Hematopoietic multipotent progenitor cell (in vitro differentiated cells): ENCODE measurements around the gene THBS1. TPM values are rescaled to one million over a fixed set of nuclear protein-coding genes. Genes with fewer than 3 reads are reported as not detected.

Source experiments
- DNase-seq, 3 donors: peaks; one replicate each; pipeline ENCODE4 v3.0.0-alpha.2; 2011 to 2015; ENCODE audit warnings: low read depth in 2 of 3, low spot score in 2 of 3
- total RNA-seq: library from RNA; depleted of rRNA; stranded (reverse); fragments of >200 nt; gene quantifications from one replicate; pipeline ENCODE4 v1.2.3, GENCODE V29; 2012

The THBS1 gene
- total RNA-seq, 1 donor, result 16.2 TPM

GRCh38 chr15:39587731-39588530, 7.1 kb downstream of the THBS1 start:
- no peak for DNase-seq

- no peak for DNase-seq
These were observed 7.8 kb downstream of the THBS1 start for GRCh38 chr15:39588531-39589192.

- no peak for DNase-seq
These were observed 8.4 kb downstream of the THBS1 start for GRCh38 chr15:39589193-39589814.

DNA sequence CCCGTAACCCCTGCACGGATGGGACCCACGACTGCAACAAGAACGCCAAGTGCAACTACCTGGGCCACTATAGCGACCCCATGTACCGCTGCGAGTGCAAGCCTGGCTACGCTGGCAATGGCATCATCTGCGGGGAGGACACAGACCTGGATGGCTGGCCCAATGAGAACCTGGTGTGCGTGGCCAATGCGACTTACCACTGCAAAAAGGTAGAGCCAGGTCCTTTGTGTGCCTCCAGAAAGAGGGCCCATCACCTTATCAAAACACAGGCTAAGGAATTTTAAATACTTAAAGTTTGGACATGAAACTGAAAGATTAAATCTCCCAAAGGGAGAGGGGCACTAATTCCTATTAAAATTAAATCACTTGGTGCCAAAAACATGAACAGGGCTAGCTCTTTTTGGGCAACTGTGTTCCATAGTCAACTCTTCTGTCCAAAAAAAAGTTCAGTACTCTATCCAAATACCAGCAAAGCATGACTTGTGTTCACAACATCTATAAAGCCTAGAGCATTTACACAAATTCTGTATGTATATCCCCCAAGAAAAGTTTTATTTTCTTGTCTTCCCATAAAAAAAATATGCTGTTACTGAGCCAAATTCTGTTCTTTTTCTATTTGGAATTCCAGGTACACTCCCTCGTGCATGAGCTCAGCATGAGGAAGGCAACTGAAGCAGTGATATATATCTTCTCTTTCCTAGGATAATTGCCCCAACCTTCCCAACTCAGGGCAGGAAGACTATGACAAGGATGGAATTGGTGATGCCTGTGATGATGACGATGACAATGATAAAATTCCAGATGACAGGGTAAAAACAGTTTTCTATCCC, 9.2 kb downstream of the THBS1 start:
- DNase-seq, result no peak

- no peak for DNase-seq
These were observed 10.4 kb downstream of the THBS1 start for GRCh38 chr15:39591141-39591895.

GRCh38 chr15:39591896-39592315, 11.0 kb downstream of the THBS1 start:
- DNase-seq, result no peak

DNA sequence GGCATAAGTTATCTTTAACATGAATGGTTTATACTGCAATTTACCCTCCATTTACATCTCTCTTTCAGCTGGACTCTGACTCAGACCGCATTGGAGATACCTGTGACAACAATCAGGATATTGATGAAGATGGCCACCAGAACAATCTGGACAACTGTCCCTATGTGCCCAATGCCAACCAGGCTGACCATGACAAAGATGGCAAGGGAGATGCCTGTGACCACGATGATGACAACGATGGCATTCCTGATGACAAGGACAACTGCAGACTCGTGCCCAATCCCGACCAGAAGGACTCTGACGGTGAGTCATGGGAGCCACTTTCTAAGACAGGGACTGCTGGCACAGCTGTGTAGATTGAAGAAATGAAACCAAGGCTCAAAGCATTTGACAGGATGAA, 11.6 kb downstream of the THBS1 start:
- no peak for DNase-seq

DNA sequence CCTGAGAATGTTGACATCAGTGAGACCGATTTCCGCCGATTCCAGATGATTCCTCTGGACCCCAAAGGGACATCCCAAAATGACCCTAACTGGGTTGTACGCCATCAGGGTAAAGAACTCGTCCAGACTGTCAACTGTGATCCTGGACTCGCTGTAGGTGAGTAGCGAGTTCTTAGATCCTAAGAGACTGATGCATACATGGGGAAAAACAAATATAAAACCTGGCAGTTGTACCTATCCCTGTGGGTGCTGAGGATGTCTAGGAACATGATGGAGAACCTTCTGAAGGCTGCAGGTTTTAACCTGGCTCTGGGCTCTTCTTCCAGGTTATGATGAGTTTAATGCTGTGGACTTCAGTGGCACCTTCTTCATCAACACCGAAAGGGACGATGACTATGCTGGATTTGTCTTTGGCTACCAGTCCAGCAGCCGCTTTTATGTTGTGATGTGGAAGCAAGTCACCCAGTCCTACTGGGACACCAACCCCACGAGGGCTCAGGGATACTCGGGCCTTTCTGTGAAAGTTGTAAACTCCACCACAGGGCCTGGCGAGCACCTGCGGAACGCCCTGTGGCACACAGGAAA, 12.3 kb downstream of the THBS1 start:
- DNase-seq, result no peak

- no peak for DNase-seq
These were observed 13.0 kb downstream of the THBS1 start for GRCh38 chr15:39593656-39594445.

- DNase-seq, result no peak
These were observed 13.8 kb downstream of the THBS1 start for GRCh38 chr15:39594446-39595337.

- no peak for DNase-seq
These were observed 14.7 kb downstream of the THBS1 start for GRCh38 chr15:39595338-39596221.

DNA sequence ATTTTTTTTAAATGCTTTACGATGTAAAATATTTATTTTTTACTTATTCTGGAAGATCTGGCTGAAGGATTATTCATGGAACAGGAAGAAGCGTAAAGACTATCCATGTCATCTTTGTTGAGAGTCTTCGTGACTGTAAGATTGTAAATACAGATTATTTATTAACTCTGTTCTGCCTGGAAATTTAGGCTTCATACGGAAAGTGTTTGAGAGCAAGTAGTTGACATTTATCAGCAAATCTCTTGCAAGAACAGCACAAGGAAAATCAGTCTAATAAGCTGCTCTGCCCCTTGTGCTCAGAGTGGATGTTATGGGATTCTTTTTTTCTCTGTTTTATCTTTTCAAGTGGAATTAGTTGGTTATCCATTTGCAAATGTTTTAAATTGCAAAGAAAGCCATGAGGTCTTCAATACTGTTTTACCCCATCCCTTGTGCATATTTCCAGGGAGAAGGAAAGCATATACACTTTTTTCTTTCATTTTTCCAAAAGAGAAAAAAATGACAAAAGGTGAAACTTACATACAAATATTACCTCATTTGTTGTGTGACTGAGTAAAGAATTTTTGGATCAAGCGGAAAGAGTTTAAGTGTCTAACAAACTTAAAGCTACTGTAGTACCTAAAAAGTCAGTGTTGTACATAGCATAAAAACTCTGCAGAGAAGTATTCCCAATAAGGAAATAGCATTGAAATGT, 15.6 kb downstream of the THBS1 start:
- no peak for DNase-seq

DNA sequence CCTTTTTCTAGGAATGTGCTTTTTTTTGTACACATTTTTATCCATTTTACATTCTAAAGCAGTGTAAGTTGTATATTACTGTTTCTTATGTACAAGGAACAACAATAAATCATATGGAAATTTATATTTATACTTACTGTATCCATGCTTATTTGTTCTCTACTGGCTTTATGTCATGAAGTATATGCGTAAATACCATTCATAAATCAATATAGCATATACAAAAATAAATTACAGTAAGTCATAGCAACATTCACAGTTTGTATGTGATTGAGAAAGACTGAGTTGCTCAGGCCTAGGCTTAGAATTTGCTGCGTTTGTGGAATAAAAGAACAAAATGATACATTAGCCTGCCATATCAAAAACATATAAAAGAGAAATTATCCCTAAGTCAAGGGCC, 16.5 kb downstream of the THBS1 start:
- no peak for DNase-seq

- no peak for DNase-seq
These were observed 16.9 kb downstream of the THBS1 start for GRCh38 chr15:39597751-39598185.

DNA sequence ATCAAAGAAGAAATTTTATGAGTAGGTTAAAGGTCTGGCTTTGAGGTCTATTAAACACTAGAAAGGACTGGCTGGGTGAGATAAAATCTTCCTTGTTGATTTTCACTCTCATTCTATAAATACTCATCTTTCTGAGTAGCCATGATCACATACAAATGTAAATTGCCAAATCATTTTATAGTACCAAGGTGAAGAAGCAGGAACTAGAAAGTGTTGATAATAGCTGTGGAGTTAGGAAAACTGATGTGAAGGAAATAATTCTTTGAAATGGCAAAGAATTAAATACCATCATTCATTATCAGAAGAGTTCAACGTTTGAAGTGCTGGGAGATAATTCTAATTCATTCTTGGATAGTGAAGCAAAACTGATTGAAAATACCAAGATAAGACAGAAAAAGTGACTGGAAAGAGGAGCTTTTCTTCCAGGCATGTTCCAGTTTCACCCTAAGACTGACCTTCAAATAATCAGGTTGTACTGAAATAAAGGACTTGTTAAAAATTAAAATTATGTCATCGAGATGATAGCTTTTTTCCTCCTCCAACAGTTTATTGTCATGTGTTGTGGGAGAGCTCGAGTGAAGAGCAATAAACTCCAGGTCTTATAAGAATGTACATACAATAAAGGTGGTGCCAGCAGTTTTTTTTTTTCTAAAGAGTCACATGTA, 17.4 kb downstream of the THBS1 start:
- no peak for DNase-seq
